ENCODE data around the gene XYLT2. TPM values are rescaled to one million over a fixed set of nuclear protein-coding genes. Genes with fewer than 3 reads are reported as not detected.
"Not testable (repeated sequence)": the region's sequence is repeated elsewhere in the genome, so short reads cannot be mapped to it uniquely, and the experiment has no call there.

XYLT2 gene
- total and polyA plus RNA-seq, 2 experiments from 2014 or later: 48.8 to 80.0 TPM

- H3K4me3 ChIP-seq: no peak overlapping the region
- no peaks in the 10 kb centered on the region for H3K27me3 ChIP-seq
- H3K36me3 ChIP-seq: no peaks in the 10 kb centered on the region
- H3K9me3 ChIP-seq (ENCODE audit: low read depth): no peaks in the 10 kb centered on the region
- no peaks in the 10 kb centered on the region for H3K4me1 ChIP-seq (ENCODE audit: low read depth)
- DNase-seq (ENCODE audit: low read depth in 1 of 2, low spot score in 1 of 2): no peak
- H3K27ac ChIP-seq: no peak overlapping the region
- TF ChIP-seq CTCF (IDR thresholded peaks at IDR 0.05; ENCODE audit: low read depth, low read length): no peak
Observed at GRCh38 chr17:50314456-50315011, 31.4 kb upstream of the XYLT2 start.

GRCh38 chr17:50316016-50316587, 29.8 kb upstream of the XYLT2 start:
- no peak overlapping the region for H3K27ac ChIP-seq
- no peaks in the 10 kb centered on the region for H3K4me1 ChIP-seq (ENCODE audit: low read depth)
- H3K4me3 ChIP-seq: no peak overlapping the region
- no peak for DNase-seq (ENCODE audit: low read depth in 1 of 2, low spot score in 1 of 2)
- no peaks in the 10 kb centered on the region for H3K36me3 ChIP-seq
- no peaks in the 10 kb centered on the region for H3K27me3 ChIP-seq
- TF ChIP-seq CTCF (IDR thresholded peaks at IDR 0.05; ENCODE audit: low read depth, low read length): no peak
- no peaks in the 10 kb centered on the region for H3K9me3 ChIP-seq (ENCODE audit: low read depth)

GRCh38 chr17:50316660-50317059, 29.3 kb upstream of the XYLT2 start:
- not testable (repeated sequence) for DNase-seq (ENCODE audit: low read depth in 1 of 2, low spot score in 1 of 2); H3K4me1 ChIP-seq (ENCODE audit: low read depth); H3K36me3 ChIP-seq; H3K9me3 ChIP-seq (ENCODE audit: low read depth); H3K4me3 ChIP-seq; H3K27ac ChIP-seq; H3K27me3 ChIP-seq

GRCh38 chr17:50317121-50317520, 28.8 kb upstream of the XYLT2 start:
- TF ChIP-seq CTCF (IDR thresholded peaks at IDR 0.05; ENCODE audit: low read depth, low read length): no peak
- H3K4me3 ChIP-seq: no peak overlapping the region
- H3K4me1 ChIP-seq (ENCODE audit: low read depth): no peaks in the 10 kb centered on the region
- H3K36me3 ChIP-seq: no peaks in the 10 kb centered on the region
- H3K9me3 ChIP-seq (ENCODE audit: low read depth): no peaks in the 10 kb centered on the region
- H3K27me3 ChIP-seq: no peaks in the 10 kb centered on the region
- DNase-seq (ENCODE audit: low read depth in 1 of 2, low spot score in 1 of 2): no peak
- no peak overlapping the region for H3K27ac ChIP-seq

- Histone ChIP-seq H3K9me3 (ENCODE audit: low read depth) (no peaks in the 10 kb centered on the region), H3K4me3 (no peak overlapping the region), H3K27ac (no peak overlapping the region), H3K36me3 (no peaks in the 10 kb centered on the region), H3K4me1 (ENCODE audit: low read depth) (no peaks in the 10 kb centered on the region), H3K27me3 (no peaks in the 10 kb centered on the region)
- no peak for DNase-seq (ENCODE audit: low read depth in 1 of 2, low spot score in 1 of 2)
- no peak for TF ChIP-seq CTCF (IDR thresholded peaks at IDR 0.05; ENCODE audit: low read depth, low read length)
Observed at GRCh38 chr17:50318501-50319285, 27.2 kb upstream of the XYLT2 start.
